GM19239 (cell line): Measurements from ENCODE around the gene RMP24.
"Not testable (repeated sequence)": the region's sequence is repeated elsewhere in the genome, so short reads cannot be mapped to it uniquely, and the experiment has no call there.

ENCODE experiments used
- DNase-seq: peaks from one replicate; pipeline ENCODE4 v3.0.0; 2011; ENCODE audit warnings: low spot score; ENCODE audit not compliant: insufficient read length
- FAIRE-seq: peaks from 2 replicates; lab custom pipeline; 2011; peaks lifted over from hg19 to GRCh38; lab: Jason Lieb, UNC

RMP24 gene

GRCh38 chr18:35964319-35964718 lies 8.2 kb upstream of the RMP24 start:
- DNase-seq: no peak
- no peak for FAIRE-seq

- not testable (repeated sequence) for FAIRE-seq, DNase-seq
Measured at GRCh38 chr18:35967866-35968265, 4.6 kb upstream of the RMP24 start.

- DNase-seq (no peak), FAIRE-seq (no peak)
Measured at GRCh38 chr18:35968278-35968880, 4.1 kb upstream of the RMP24 start.

- DNase-seq: no peak
- peak; percentile 47 for FAIRE-seq
Measured at GRCh38 chr18:35969676-35970075, 2.8 kb upstream of the RMP24 start.

- DNase-seq: no peak
- FAIRE-seq: no peak
Measured at GRCh38 chr18:35971661-35972196, 750 bp upstream of the RMP24 start.

GRCh38 chr18:35973650-35974049 lies 1.2 kb downstream of the RMP24 start:
- no peak for FAIRE-seq
- no peak for DNase-seq

- FAIRE-seq: no peak
Measured at GRCh38 chr18:35974181-35974580, 1.7 kb downstream of the RMP24 start.

GRCh38 chr18:35979112-35979511 lies 6.6 kb downstream of the RMP24 start:
- FAIRE-seq: no peak
- no peak for DNase-seq

More at GRCh38 chr18:35974181-35974580, 1.7 kb downstream of the RMP24 start:
- no peak for DNase-seq

GRCh38 chr18:35982409-35983114 lies 10.1 kb downstream of the RMP24 start:
- no peak for DNase-seq
- FAIRE-seq: no peak

GRCh38 chr18:35983147-35983546 lies 10.7 kb downstream of the RMP24 start:
- FAIRE-seq (no peak), DNase-seq (no peak)

- DNase-seq: no peak
- FAIRE-seq: no peak
Measured at GRCh38 chr18:35983818-35984217, 11.3 kb downstream of the RMP24 start.

- DNase-seq (no peak), FAIRE-seq (no peak)
Measured at GRCh38 chr18:35991696-35992095, 19.2 kb downstream of the RMP24 start.

- FAIRE-seq (no peak), DNase-seq (no peak)
Measured at GRCh38 chr18:35993013-35993412, 20.5 kb downstream of the RMP24 start.

- no peak for FAIRE-seq
- no peak for DNase-seq
Measured at GRCh38 chr18:35998967-35999366, 26.5 kb downstream of the RMP24 start.

GRCh38 chr18:35999925-36000324 lies 27.4 kb downstream of the RMP24 start:
- FAIRE-seq: no peak
- no peak for DNase-seq

GRCh38 chr18:36006997-36007396 lies 34.5 kb downstream of the RMP24 start:
- DNase-seq (no peak), FAIRE-seq (no peak)

GRCh38 chr18:36009214-36009613 lies 36.7 kb downstream of the RMP24 start:
- FAIRE-seq (peak; percentile 21), DNase-seq (no peak)

GRCh38 chr18:36012891-36013290 lies 40.4 kb downstream of the RMP24 start:
- DNase-seq (no peak), FAIRE-seq (no peak)

- peak; percentile 31 for DNase-seq
- peak; percentile 94 for FAIRE-seq
Measured at GRCh38 chr18:36015629-36016028, 43.1 kb downstream of the RMP24 start.

GRCh38 chr18:36017232-36017631 lies 44.8 kb downstream of the RMP24 start:
- FAIRE-seq: no peak
- DNase-seq: no peak

GRCh38 chr18:36020174-36020711 lies 47.8 kb downstream of the RMP24 start:
- DNase-seq: no peak
- FAIRE-seq: no peak
